ENCODE measurements around the gene KLK8. TPM values are rescaled to one million over a fixed set of nuclear protein-coding genes. Genes with fewer than 3 reads are reported as not detected.

KLK8 gene
- total RNA-seq, 1 donor from 2014 or later, result not detected

DNA sequence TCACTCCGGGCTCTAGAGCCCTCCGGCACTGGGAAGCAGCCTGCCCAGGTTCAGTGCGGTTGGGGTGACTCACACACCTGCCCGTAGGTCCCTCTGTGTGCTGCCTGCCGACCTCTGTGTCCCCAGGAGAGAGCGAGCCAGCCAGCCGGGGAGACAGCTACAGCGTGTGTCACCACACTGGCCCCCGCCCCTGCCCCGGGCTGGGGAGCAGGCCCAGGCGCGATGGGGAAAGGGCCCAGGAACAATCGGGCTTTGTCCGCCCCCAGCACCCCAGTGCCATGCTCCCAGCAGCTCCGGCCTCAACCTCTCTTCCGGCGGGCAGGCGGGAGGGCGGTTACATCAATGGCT, 32.0 kb downstream of the KLK8 start, which contains the start of gene KLK6:
TSS of gene KLK6 (minus strand) at position 179 of the 348 bp plus-strand sequence. CDS start 1,487 bp downstream, outside the sequence.
- H3K9me3 Mint-ChIP-seq, result no peaks in the 10 kb centered on the region
- H3K27ac Mint-ChIP-seq (ENCODE audit: unreplicated experiment), result peak within 1 kb of the TSS; percentile 89
- TF ChIP-seq, protein P1, sequence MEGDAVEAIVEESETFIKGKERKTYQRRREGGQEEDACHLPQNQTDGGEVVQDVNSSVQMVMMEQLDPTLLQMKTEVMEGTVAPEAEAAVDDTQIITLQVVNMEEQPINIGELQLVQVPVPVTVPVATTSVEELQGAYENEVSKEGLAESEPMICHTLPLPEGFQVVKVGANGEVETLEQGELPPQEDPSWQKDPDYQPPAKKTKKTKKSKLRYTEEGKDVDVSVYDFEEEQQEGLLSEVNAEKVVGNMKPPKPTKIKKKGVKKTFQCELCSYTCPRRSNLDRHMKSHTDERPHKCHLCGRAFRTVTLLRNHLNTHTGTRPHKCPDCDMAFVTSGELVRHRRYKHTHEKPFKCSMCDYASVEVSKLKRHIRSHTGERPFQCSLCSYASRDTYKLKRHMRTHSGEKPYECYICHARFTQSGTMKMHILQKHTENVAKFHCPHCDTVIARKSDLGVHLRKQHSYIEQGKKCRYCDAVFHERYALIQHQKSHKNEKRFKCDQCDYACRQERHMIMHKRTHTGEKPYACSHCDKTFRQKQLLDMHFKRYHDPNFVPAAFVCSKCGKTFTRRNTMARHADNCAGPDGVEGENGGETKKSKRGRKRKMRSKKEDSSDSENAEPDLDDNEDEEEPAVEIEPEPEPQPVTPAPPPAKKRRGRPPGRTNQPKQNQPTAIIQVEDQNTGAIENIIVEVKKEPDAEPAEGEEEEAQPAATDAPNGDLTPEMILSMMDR (conservative IDR thresholded peaks at IDR 0.05), result no peak
- H3K27me3 Mint-ChIP-seq (ENCODE audit: low read depth), result peaks cover 20% of the 10 kb centered on the region
- no peak within 1 kb of the TSS for H3K4me3 Mint-ChIP-seq
- peaks cover 25% of the 10 kb centered on the region for H3K4me1 Mint-ChIP-seq
- DNase-seq (ENCODE audit: low read depth, low spot score), result peak; percentile 30
- no peaks in the 10 kb centered on the region for H3K36me3 Mint-ChIP-seq (ENCODE audit: low read depth)

- Mint-ChIP-seq H3K4me3 (no peak overlapping the region), H3K36me3 (ENCODE audit: low read depth) (no peaks in the 10 kb centered on the region), H3K27ac (ENCODE audit: unreplicated experiment) (peak overlapping the region; percentile 35), H3K27me3 (ENCODE audit: low read depth) (peaks cover 24% of the 10 kb centered on the region), H3K4me1 (peaks cover 21% of the 10 kb centered on the region), H3K9me3 (no peaks in the 10 kb centered on the region)
- no peak for DNase-seq (ENCODE audit: low read depth, low spot score)
- TF ChIP-seq, protein P1 (conservative IDR thresholded peaks at IDR 0.05), result no peak
These were observed 32.5 kb downstream of the KLK8 start for GRCh38 chr19:50968716-50969412.

DNA sequence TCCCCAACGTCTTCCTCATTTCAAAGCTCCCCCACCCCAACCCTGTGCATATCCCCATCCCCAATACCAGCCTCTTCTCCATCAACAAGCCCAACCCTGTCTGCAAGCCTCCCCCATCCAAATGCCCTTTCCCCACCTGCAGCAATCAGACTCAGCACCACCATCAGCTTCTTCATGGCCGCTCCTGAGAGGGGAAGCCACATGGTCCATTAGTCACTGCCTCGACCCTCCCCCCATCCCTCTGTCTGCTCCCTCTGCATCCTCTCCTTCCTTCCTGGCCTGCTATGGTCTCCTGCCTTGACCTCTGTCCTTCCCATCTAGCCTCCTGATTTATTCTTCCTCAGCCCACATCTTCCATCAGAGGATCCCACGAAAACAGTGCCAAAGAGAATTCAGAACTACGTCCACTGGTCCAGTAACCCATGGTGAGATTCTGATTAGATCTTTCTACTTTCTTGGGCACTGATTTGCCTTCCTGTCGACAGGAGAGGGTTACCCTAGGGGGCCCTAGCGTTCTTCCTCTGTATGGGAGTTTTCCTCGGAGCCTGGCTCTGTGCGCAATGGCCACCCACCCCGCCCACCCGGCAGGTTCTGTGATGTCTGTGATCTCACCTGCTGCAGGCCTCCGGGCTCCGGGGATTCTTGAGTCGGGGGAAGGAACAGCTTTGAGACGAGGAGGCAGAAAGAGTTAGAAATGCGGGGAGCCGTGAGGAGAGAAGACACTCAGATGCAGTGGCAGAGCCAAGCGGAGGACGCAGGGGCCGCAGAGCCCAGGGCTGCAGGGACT, 33.3 kb downstream of the KLK8 start:
- no peak for DNase-seq (ENCODE audit: low read depth, low spot score)
- TF ChIP-seq, protein P1 (conservative IDR thresholded peaks at IDR 0.05), result no peak
- peaks cover 21% of the 10 kb centered on the region for H3K4me1 Mint-ChIP-seq
- no peak overlapping the region for H3K4me3 Mint-ChIP-seq
- H3K27ac Mint-ChIP-seq (ENCODE audit: unreplicated experiment), result no peak overlapping the region
- no peaks in the 10 kb centered on the region for H3K36me3 Mint-ChIP-seq (ENCODE audit: low read depth)
- no peaks in the 10 kb centered on the region for H3K9me3 Mint-ChIP-seq
- H3K27me3 Mint-ChIP-seq (ENCODE audit: low read depth), result peaks cover 25% of the 10 kb centered on the region

- Mint-ChIP-seq H3K27ac (ENCODE audit: unreplicated experiment) (no peak overlapping the region), H3K4me1 (peaks cover 8% of the 10 kb centered on the region), H3K27me3 (ENCODE audit: low read depth) (peaks cover 44% of the 10 kb centered on the region), H3K36me3 (ENCODE audit: low read depth) (peaks cover 3% of the 10 kb centered on the region), H3K9me3 (peaks cover 14% of the 10 kb centered on the region), H3K4me3 (no peak overlapping the region)
- DNase-seq (ENCODE audit: low read depth, low spot score), result no peak
- TF ChIP-seq, protein P1 (conservative IDR thresholded peaks at IDR 0.05), result no peak
These were observed 37.1 kb downstream of the KLK8 start for GRCh38 chr19:50964266-50964665.

DNA sequence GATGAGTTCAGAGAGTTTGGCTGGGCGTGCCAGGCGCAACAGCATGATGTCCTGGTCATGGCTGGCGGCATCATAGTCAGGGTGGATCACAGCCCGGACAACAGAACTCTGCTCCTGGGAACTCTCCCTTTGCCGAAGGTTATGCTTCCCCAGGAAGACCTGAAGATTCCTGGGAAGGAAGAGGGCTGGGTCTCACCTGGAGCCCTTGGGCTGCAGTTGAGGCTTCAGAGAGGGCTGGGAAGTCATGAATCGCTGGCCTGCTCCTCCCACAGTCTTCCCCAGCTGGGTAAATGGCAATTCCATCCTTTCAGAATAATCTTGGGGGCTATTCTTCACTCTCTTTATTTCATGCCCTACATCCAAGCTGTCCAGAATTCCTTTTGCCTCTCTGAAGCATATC, 38.0 kb downstream of the KLK8 start:
- H3K36me3 Mint-ChIP-seq (ENCODE audit: low read depth), result peaks cover 3% of the 10 kb centered on the region
- H3K9me3 Mint-ChIP-seq, result peaks cover 14% of the 10 kb centered on the region
- peaks cover 9% of the 10 kb centered on the region for H3K4me1 Mint-ChIP-seq
- H3K27ac Mint-ChIP-seq (ENCODE audit: unreplicated experiment), result no peak overlapping the region
- H3K4me3 Mint-ChIP-seq, result no peak overlapping the region
- TF ChIP-seq, protein P1 (conservative IDR thresholded peaks at IDR 0.05), result no peak
- no peak for DNase-seq (ENCODE audit: low read depth, low spot score)
- peaks cover 53% of the 10 kb centered on the region for H3K27me3 Mint-ChIP-seq (ENCODE audit: low read depth)
